ENCODE data around the gene GRM6.

Gene GRM6

GRCh38 chr5:178984145-178985072, 10.7 kb downstream of the GRM6 start:
- H3K4me3 ChIP-seq (ENCODE audit: low read depth, low read length), result no peak overlapping the region

DNA sequence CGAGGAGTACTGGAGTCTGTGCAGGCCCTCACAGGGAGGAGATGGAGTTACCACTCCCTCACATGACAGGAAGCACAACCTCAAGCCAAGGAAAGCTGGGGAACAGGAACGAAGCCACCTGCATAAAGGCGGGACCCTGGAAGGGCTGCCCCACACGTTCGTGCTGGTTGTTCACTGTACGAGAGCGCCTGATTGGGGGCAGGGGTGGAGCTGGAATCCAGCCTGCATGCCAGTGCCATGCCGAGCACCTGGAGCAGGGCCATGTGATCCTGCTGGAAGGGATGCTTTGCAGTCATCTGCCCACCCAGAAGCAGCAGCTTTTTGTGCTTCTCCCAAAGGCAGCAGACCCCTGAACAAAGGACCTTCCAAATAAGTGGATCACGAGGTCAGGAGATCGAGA, 11.4 kb downstream of the GRM6 start:
- no peak overlapping the region for H3K4me3 ChIP-seq (ENCODE audit: low read depth, low read length)

- H3K4me3 ChIP-seq (ENCODE audit: low read depth, low read length), result no peak overlapping the region
Measured at GRCh38 chr5:178982941-178983340, 12.2 kb downstream of the GRM6 start.

- H3K4me3 ChIP-seq (ENCODE audit: low read depth, low read length), result no peak overlapping the region
Measured at GRCh38 chr5:178981381-178981780, 13.7 kb downstream of the GRM6 start.

- H3K4me3 ChIP-seq (ENCODE audit: low read depth, low read length), result no peak overlapping the region
Measured at GRCh38 chr5:178965465-178966055, 29.6 kb downstream of the GRM6 start.

DNA sequence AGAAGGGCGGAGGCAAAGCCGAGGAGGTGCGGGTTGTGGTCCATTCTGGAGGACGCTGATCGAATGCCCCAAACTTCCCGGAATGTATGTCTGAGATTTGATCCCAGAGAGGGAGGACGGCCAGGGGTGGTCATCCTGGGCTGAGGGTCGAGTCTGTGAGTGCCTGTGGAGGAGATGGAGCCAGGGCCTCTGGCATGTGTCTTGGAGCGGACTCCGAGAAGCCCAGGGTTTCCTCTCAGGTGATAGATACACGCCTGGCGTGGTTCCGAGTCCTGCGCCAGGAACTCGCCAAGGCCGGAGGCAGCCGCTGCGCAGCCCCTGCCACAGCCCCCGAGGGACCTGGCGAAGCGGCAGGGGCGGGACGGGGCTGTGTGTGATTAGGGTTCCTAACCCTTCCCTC, 53.8 kb downstream of the GRM6 start:
- H3K4me3 ChIP-seq (ENCODE audit: low read depth, low read length), result peak overlapping the region; percentile 53

GRCh38 chr5:178940569-178941360, 54.4 kb downstream of the GRM6 start, which contains the start of gene ZNF454:
Gene ZNF454 (plus strand): TSS chr5:178941198. CDS start chr5:178942792, 1,594 bp downstream.
- peak within 1 kb of the TSS; percentile 53 for H3K4me3 ChIP-seq (ENCODE audit: low read depth, low read length)

DNA sequence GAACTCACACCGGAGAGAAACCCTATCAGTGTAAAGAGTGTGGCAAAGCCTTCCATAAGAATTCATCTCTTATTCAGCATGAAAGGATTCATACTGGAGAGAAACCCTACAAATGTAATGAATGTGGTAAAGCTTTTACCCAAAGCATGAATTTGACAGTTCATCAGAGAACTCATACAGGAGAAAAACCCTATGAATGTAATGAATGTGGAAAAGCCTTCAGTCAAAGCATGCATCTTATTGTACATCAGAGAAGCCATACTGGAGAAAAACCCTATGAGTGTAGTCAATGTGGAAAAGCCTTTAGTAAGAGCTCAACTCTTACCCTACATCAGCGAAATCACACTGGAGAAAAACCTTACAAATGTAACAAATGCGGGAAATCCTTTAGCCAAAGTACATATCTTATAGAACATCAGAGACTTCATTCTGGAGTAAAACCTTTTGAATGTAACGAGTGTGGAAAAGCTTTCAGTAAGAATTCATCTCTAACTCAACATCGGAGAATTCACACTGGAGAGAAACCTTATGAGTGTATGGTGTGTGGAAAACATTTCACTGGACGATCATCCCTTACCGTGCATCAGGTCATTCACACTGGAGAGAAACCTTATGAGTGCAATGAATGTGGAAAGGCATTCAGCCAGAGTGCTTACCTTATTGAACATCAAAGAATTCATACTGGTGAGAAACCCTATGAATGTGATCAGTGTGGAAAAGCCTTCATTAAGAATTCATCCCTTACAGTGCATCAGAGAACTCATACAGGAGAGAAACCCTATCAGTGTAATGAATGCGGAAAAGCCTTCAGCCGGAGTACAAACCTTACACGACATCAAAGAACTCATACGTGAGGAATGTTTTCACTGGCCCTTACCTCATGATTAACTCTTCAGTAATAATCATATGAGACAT, 63.0 kb downstream of the GRM6 start:
- no peak overlapping the region for H3K4me3 ChIP-seq (ENCODE audit: low read depth, low read length)
